ENCODE results near the gene VWF. TPM values are rescaled to one million over a fixed set of nuclear protein-coding genes. Genes with fewer than 3 reads are reported as not detected.
A peak's percentile ranks its signal among the peaks of the same experiment; 100 is the strongest.
"Not testable (repeated sequence)": the region's sequence is repeated elsewhere in the genome, so short reads cannot be mapped to it uniquely, and the experiment has no call there.

The VWF gene
- total RNA-seq, 6 experiments from 2014 or later, result 5.7 to 16.6 (median 9.6) TPM

- intact Hi-C loops (cut with DNase I), result no loop called here
- no peaks in the 10 kb centered on the region for H3K9me3 ChIP-seq
- no peaks in the 10 kb centered on the region for H3K36me3 ChIP-seq
- no peak for TF ChIP-seq POLR2A (IDR thresholded peaks at IDR 0.05)
- TF ChIP-seq, protein P1, sequence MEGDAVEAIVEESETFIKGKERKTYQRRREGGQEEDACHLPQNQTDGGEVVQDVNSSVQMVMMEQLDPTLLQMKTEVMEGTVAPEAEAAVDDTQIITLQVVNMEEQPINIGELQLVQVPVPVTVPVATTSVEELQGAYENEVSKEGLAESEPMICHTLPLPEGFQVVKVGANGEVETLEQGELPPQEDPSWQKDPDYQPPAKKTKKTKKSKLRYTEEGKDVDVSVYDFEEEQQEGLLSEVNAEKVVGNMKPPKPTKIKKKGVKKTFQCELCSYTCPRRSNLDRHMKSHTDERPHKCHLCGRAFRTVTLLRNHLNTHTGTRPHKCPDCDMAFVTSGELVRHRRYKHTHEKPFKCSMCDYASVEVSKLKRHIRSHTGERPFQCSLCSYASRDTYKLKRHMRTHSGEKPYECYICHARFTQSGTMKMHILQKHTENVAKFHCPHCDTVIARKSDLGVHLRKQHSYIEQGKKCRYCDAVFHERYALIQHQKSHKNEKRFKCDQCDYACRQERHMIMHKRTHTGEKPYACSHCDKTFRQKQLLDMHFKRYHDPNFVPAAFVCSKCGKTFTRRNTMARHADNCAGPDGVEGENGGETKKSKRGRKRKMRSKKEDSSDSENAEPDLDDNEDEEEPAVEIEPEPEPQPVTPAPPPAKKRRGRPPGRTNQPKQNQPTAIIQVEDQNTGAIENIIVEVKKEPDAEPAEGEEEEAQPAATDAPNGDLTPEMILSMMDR (IDR thresholded peaks at IDR 0.05), result no peak
- H3K27me3 ChIP-seq, result no peaks in the 10 kb centered on the region
- no peaks in the 10 kb centered on the region for H3K4me1 ChIP-seq
- ATAC-seq, result peak in 3 of 4 donors; percentile 27 to 44 (median 33)
- no peak overlapping the region for H3K27ac ChIP-seq
- WGBS (ENCODE audit: insufficient coverage, low coverage, low lambda C conversion rate, missing lambda C conversion rate), result 60% methylated on average over 4 of the region's 4 CpGs
- DNase-seq, result no peak
- no peak overlapping the region for H3K4me3 ChIP-seq
Observed at GRCh38 chr12:6157482-6157881, 33.0 kb upstream of the VWF start.

GRCh38 chr12:6154730-6155459 lies 30.4 kb upstream of the VWF start:
- intact Hi-C loops (cut with DNase I), result no loop called here
- no peak for TF ChIP-seq POLR2A (IDR thresholded peaks at IDR 0.05)
- TF ChIP-seq, protein P1 (IDR thresholded peaks at IDR 0.05), result no peak
- no peaks in the 10 kb centered on the region for H3K27me3 ChIP-seq
- no peak overlapping the region for H3K27ac ChIP-seq
- H3K4me1 ChIP-seq, result no peaks in the 10 kb centered on the region
- H3K9me3 ChIP-seq, result no peaks in the 10 kb centered on the region
- DNase-seq, result peak in 1 of 3 donors; percentile 55
- WGBS (ENCODE audit: insufficient coverage, low coverage, low lambda C conversion rate, missing lambda C conversion rate), result 55% methylated on average over 4 of the region's 15 CpGs
- H3K4me3 ChIP-seq, result no peak overlapping the region
- H3K36me3 ChIP-seq, result no peaks in the 10 kb centered on the region
- peak; percentile 30 to 57 (median 54) for ATAC-seq

- DNase-seq; ATAC-seq; intact Hi-C loops (cut with DNase I); H3K9me3 ChIP-seq; H3K36me3 ChIP-seq; H3K4me1 ChIP-seq; H3K27me3 ChIP-seq; H3K4me3 ChIP-seq; H3K27ac ChIP-seq: not testable (repeated sequence)
- 88% methylated on average over 14 of the region's 15 CpGs for WGBS (ENCODE audit: insufficient coverage, low coverage, low lambda C conversion rate, missing lambda C conversion rate)
Observed at GRCh38 chr12:6148722-6149121, 24.3 kb upstream of the VWF start.

- Histone ChIP-seq H3K27me3 (no peaks in the 10 kb centered on the region), H3K9me3 (no peaks in the 10 kb centered on the region), H3K4me3 (no peak overlapping the region), H3K27ac (no peak overlapping the region), H3K36me3 (no peaks in the 10 kb centered on the region), H3K4me1 (no peaks in the 10 kb centered on the region)
- DNase-seq (no peak), ATAC-seq (no peak)
- intact Hi-C loops (cut with DNase I), result no loop called here
- WGBS (ENCODE audit: insufficient coverage, low coverage, low lambda C conversion rate, missing lambda C conversion rate), result 61% methylated on average over 2 of the region's 2 CpGs
- TF ChIP-seq, protein P1 (IDR thresholded peaks at IDR 0.05), result no peak
- TF ChIP-seq POLR2A (IDR thresholded peaks at IDR 0.05), result no peak
Observed at GRCh38 chr12:6148061-6148460, 23.6 kb upstream of the VWF start.

- Histone ChIP-seq H3K4me1 (no peaks in the 10 kb centered on the region), H3K36me3 (no peaks in the 10 kb centered on the region), H3K4me3 (no peak overlapping the region), H3K27ac (no peak overlapping the region), H3K9me3 (no peaks in the 10 kb centered on the region), H3K27me3 (no peaks in the 10 kb centered on the region)
- DNase-seq (no peak), ATAC-seq (no peak)
- 70% methylated on average over 5 of the region's 5 CpGs for WGBS (ENCODE audit: insufficient coverage, low coverage, low lambda C conversion rate, missing lambda C conversion rate)
- TF ChIP-seq, protein P1 (IDR thresholded peaks at IDR 0.05), result no peak
- TF ChIP-seq POLR2A (IDR thresholded peaks at IDR 0.05), result no peak
- intact Hi-C loops (cut with DNase I), result no loop called here
Observed at GRCh38 chr12:6146951-6147350, 22.5 kb upstream of the VWF start.

Measured in right lobe of liver (tissue), 6 donors.